Measurements from ENCODE around the gene TENM3. TPM values are rescaled to one million over a fixed set of nuclear protein-coding genes. Genes with fewer than 3 reads are reported as not detected.

The TENM3 gene
- polyA plus RNA-seq, 2 donors, result 0.20 to 0.39 TPM

GRCh38 chr4:182224192-182224850, 18.9 kb upstream of the TENM3 start:
- WGBS, 2 donors, result 76 to 84% methylated on average over 9 of the region's 9 CpGs
- Histone ChIP-seq H3K36me3 (ENCODE audit: control insufficient read depth in 2 of 2, insufficient read depth in 2 of 2, low read length in 1 of 2) (no peaks in the 10 kb centered on the region), H3K4me1 (ENCODE audit: control insufficient read depth in 2 of 2, insufficient read depth in 2 of 2, low read length in 1 of 2) (peaks cover 0 to 3% of the 10 kb centered on the region in 2 donors), H3K4me3 (ENCODE audit: low read depth in 1 of 2, low read length in 2 of 2) (no peak overlapping the region), H3K9me3 (ENCODE audit: control insufficient read depth in 2 of 2, insufficient read depth in 1 of 2, low read depth in 1 of 2, low read length in 1 of 2) (no peaks in the 10 kb centered on the region), H3K27ac (ENCODE audit: low read depth in 2 of 2, low read length in 1 of 2) (no peak overlapping the region), H3K27me3 (ENCODE audit: control insufficient read depth in 1 of 2, insufficient read depth in 2 of 2, low read length in 2 of 2) (no peaks in the 10 kb centered on the region)

DNA sequence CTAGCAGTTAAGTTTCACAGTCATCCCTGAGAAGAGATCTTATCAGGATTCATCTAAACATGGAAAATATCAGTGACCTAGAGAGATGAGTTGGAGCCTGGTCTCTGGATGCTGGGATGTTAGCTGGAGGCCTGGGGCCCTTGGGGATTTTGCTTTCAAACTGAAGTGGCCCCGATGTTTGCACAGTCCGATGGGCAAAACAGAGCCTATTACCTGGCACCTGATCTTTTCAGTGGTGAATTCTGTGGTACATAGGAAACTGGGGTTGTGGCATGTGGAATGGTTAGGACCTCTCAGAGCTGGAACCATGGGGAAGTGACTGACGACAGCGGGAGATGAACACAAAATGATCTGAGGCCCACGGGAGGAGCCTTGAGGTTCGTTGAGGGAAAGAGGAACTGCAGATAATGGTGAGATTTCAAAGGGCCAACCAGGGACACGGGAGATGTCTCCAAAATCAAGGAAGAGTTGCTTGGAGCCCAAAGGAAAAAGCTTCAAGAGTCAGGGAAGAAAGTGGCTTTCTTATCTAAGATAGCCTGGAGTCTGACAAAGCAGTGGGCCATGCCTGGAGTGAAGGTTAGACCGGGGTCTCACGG, 17.8 kb upstream of the TENM3 start:
- no peaks in the 10 kb centered on the region for H3K9me3 ChIP-seq (ENCODE audit: control insufficient read depth in 2 of 2, insufficient read depth in 1 of 2, low read depth in 1 of 2, low read length in 1 of 2)
- no peak overlapping the region for H3K27ac ChIP-seq (ENCODE audit: low read depth in 2 of 2, low read length in 1 of 2)
- no peaks in the 10 kb centered on the region for H3K36me3 ChIP-seq (ENCODE audit: control insufficient read depth in 2 of 2, insufficient read depth in 2 of 2, low read length in 1 of 2)
- H3K27me3 ChIP-seq (ENCODE audit: control insufficient read depth in 1 of 2, insufficient read depth in 2 of 2, low read length in 2 of 2), result no peaks in the 10 kb centered on the region
- peaks cover 0 to 3% of the 10 kb centered on the region in 2 donors for H3K4me1 ChIP-seq (ENCODE audit: control insufficient read depth in 2 of 2, insufficient read depth in 2 of 2, low read length in 1 of 2)
- H3K4me3 ChIP-seq (ENCODE audit: low read depth in 1 of 2, low read length in 2 of 2), result no peak overlapping the region
- 87 to 88% methylated on average over 9 of the region's 9 CpGs for WGBS, 2 donors

GRCh38 chr4:182227611-182228010, 15.6 kb upstream of the TENM3 start:
- WGBS, 2 donors, result 91 to 92% methylated on average over 6 of the region's 6 CpGs
- H3K36me3 ChIP-seq (ENCODE audit: control insufficient read depth in 2 of 2, insufficient read depth in 2 of 2, low read length in 1 of 2), result no peaks in the 10 kb centered on the region
- H3K27ac ChIP-seq (ENCODE audit: low read depth in 2 of 2, low read length in 1 of 2), result no peak overlapping the region
- no peaks in the 10 kb centered on the region for H3K9me3 ChIP-seq (ENCODE audit: control insufficient read depth in 2 of 2, insufficient read depth in 1 of 2, low read depth in 1 of 2, low read length in 1 of 2)
- H3K4me3 ChIP-seq (ENCODE audit: low read depth in 1 of 2, low read length in 2 of 2), result no peak overlapping the region
- H3K27me3 ChIP-seq (ENCODE audit: control insufficient read depth in 1 of 2, insufficient read depth in 2 of 2, low read length in 2 of 2), result no peaks in the 10 kb centered on the region
- H3K4me1 ChIP-seq (ENCODE audit: control insufficient read depth in 2 of 2, insufficient read depth in 2 of 2, low read length in 1 of 2), result peaks cover 0 to 3% of the 10 kb centered on the region in 2 donors

GRCh38 chr4:182228991-182229577, 14.1 kb upstream of the TENM3 start:
- Histone ChIP-seq H3K4me3 (ENCODE audit: low read depth in 1 of 2, low read length in 2 of 2) (no peak overlapping the region), H3K36me3 (ENCODE audit: control insufficient read depth in 2 of 2, insufficient read depth in 2 of 2, low read length in 1 of 2) (no peaks in the 10 kb centered on the region), H3K4me1 (ENCODE audit: control insufficient read depth in 2 of 2, insufficient read depth in 2 of 2, low read length in 1 of 2) (peaks cover 0 to 3% of the 10 kb centered on the region in 2 donors), H3K27ac (ENCODE audit: low read depth in 2 of 2, low read length in 1 of 2) (no peak overlapping the region), H3K9me3 (ENCODE audit: control insufficient read depth in 2 of 2, insufficient read depth in 1 of 2, low read depth in 1 of 2, low read length in 1 of 2) (no peaks in the 10 kb centered on the region), H3K27me3 (ENCODE audit: control insufficient read depth in 1 of 2, insufficient read depth in 2 of 2, low read length in 2 of 2) (no peaks in the 10 kb centered on the region)
- WGBS, 2 donors, result 60 to 63% methylated on average over 7 of the region's 7 CpGs

- no peaks in the 10 kb centered on the region for H3K27me3 ChIP-seq (ENCODE audit: control insufficient read depth in 1 of 2, insufficient read depth in 2 of 2, low read length in 2 of 2)
- H3K36me3 ChIP-seq (ENCODE audit: control insufficient read depth in 2 of 2, insufficient read depth in 2 of 2, low read length in 1 of 2), result no peaks in the 10 kb centered on the region
- H3K27ac ChIP-seq (ENCODE audit: low read depth in 2 of 2, low read length in 1 of 2), result no peak overlapping the region
- peaks cover 0 to 2% of the 10 kb centered on the region in 2 donors for H3K4me1 ChIP-seq (ENCODE audit: control insufficient read depth in 2 of 2, insufficient read depth in 2 of 2, low read length in 1 of 2)
- no peak overlapping the region for H3K4me3 ChIP-seq (ENCODE audit: low read depth in 1 of 2, low read length in 2 of 2)
- 89 to 90% methylated on average over 11 of the region's 11 CpGs for WGBS, 2 donors
- no peaks in the 10 kb centered on the region for H3K9me3 ChIP-seq (ENCODE audit: control insufficient read depth in 2 of 2, insufficient read depth in 1 of 2, low read depth in 1 of 2, low read length in 1 of 2)
Observed at GRCh38 chr4:182230256-182230655, 12.9 kb upstream of the TENM3 start.

DNA sequence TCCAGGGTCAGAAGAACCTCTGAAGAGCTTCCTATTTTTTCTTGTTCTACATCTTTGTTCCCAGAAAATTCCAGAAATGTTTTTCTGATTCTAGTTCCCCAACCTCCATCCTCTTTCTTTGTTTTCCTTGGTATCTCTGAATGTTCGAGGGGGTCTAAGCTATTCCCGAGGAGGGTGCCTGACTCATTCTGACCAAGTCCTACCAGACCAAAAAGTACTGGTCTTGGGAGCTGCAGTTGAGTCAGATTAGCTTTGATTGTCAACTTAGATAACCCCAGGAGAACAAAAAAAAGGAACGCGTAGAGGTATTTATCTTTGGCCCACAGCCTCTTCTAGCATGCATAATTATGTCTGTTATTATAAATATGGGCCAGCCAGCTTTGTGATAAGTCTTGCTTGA, 12.1 kb upstream of the TENM3 start:
- H3K27me3 ChIP-seq (ENCODE audit: control insufficient read depth in 1 of 2, insufficient read depth in 2 of 2, low read length in 2 of 2), result no peaks in the 10 kb centered on the region
- no peak overlapping the region for H3K27ac ChIP-seq (ENCODE audit: low read depth in 2 of 2, low read length in 1 of 2)
- H3K9me3 ChIP-seq (ENCODE audit: control insufficient read depth in 2 of 2, insufficient read depth in 1 of 2, low read depth in 1 of 2, low read length in 1 of 2), result no peaks in the 10 kb centered on the region
- H3K4me1 ChIP-seq (ENCODE audit: control insufficient read depth in 2 of 2, insufficient read depth in 2 of 2, low read length in 1 of 2), result no peaks in the 10 kb centered on the region
- H3K36me3 ChIP-seq (ENCODE audit: control insufficient read depth in 2 of 2, insufficient read depth in 2 of 2, low read length in 1 of 2), result no peaks in the 10 kb centered on the region
- H3K4me3 ChIP-seq (ENCODE audit: low read depth in 1 of 2, low read length in 2 of 2), result no peak overlapping the region
- 62 to 67% methylated on average over 4 of the region's 4 CpGs for WGBS, 2 donors

DNA sequence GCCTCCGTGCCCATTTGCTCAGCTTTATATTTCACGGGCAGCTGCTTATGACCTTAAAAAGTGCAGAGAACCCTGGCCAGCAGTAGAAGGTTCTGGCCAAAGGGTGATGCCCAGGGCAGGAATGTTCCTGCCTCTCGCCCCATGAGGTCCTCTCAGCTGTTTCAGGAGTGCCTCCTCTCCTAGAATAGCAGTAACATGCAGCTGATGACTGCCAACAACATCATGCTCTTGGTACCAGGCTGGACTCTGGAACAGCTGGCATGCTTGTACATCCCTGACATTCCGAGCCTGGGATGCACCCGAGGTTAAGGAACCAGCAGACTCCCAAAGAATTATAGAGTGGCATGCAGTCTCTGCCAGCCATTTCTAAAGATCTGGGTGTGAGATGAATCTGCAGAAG, 11.7 kb upstream of the TENM3 start:
- 47 to 55% methylated on average over 5 of the region's 5 CpGs for WGBS, 2 donors
- no peak overlapping the region for H3K4me3 ChIP-seq (ENCODE audit: low read depth in 1 of 2, low read length in 2 of 2)

GRCh38 chr4:182233310-182234090, 9.7 kb upstream of the TENM3 start:
- H3K27ac ChIP-seq (ENCODE audit: low read depth in 2 of 2, low read length in 1 of 2), result no peak overlapping the region
- no peak overlapping the region for H3K4me3 ChIP-seq (ENCODE audit: low read depth in 1 of 2, low read length in 2 of 2)
- H3K36me3 ChIP-seq (ENCODE audit: control insufficient read depth in 2 of 2, insufficient read depth in 2 of 2, low read length in 1 of 2), result no peaks in the 10 kb centered on the region
- H3K27me3 ChIP-seq (ENCODE audit: control insufficient read depth in 1 of 2, insufficient read depth in 2 of 2, low read length in 2 of 2), result no peaks in the 10 kb centered on the region
- no peaks in the 10 kb centered on the region for H3K4me1 ChIP-seq (ENCODE audit: control insufficient read depth in 2 of 2, insufficient read depth in 2 of 2, low read length in 1 of 2)
- 73 to 79% methylated on average over 12 of the region's 12 CpGs for WGBS, 2 donors
- no peaks in the 10 kb centered on the region for H3K9me3 ChIP-seq (ENCODE audit: control insufficient read depth in 2 of 2, insufficient read depth in 1 of 2, low read depth in 1 of 2, low read length in 1 of 2)

More for the DNA sequence above, 11.7 kb upstream of the TENM3 start:
- no peaks in the 10 kb centered on the region for H3K27me3 ChIP-seq (ENCODE audit: control insufficient read depth in 1 of 2, insufficient read depth in 2 of 2, low read length in 2 of 2)
- no peaks in the 10 kb centered on the region for H3K9me3 ChIP-seq (ENCODE audit: control insufficient read depth in 2 of 2, insufficient read depth in 1 of 2, low read depth in 1 of 2, low read length in 1 of 2)
- H3K4me1 ChIP-seq (ENCODE audit: control insufficient read depth in 2 of 2, insufficient read depth in 2 of 2, low read length in 1 of 2), result no peaks in the 10 kb centered on the region
- H3K36me3 ChIP-seq (ENCODE audit: control insufficient read depth in 2 of 2, insufficient read depth in 2 of 2, low read length in 1 of 2), result no peaks in the 10 kb centered on the region
- H3K27ac ChIP-seq (ENCODE audit: low read depth in 2 of 2, low read length in 1 of 2), result no peak overlapping the region

- Histone ChIP-seq H3K9me3 (ENCODE audit: control insufficient read depth in 2 of 2, insufficient read depth in 1 of 2, low read depth in 1 of 2, low read length in 1 of 2) (no peaks in the 10 kb centered on the region), H3K27ac (ENCODE audit: low read depth in 2 of 2, low read length in 1 of 2) (no peak overlapping the region), H3K4me3 (ENCODE audit: low read depth in 1 of 2, low read length in 2 of 2) (no peak overlapping the region), H3K36me3 (ENCODE audit: control insufficient read depth in 2 of 2, insufficient read depth in 2 of 2, low read length in 1 of 2) (no peaks in the 10 kb centered on the region), H3K4me1 (ENCODE audit: control insufficient read depth in 2 of 2, insufficient read depth in 2 of 2, low read length in 1 of 2) (no peaks in the 10 kb centered on the region), H3K27me3 (ENCODE audit: control insufficient read depth in 1 of 2, insufficient read depth in 2 of 2, low read length in 2 of 2) (no peaks in the 10 kb centered on the region)
- 77 to 81% methylated on average over 11 of the region's 11 CpGs for WGBS, 2 donors
Observed at GRCh38 chr4:182235021-182235795, 8.0 kb upstream of the TENM3 start.
